Fibroblast of skin of left biceps (primary cell): ENCODE measurements around the gene CNTNAP4.

Experiments used
- DNase-seq, 2 experiments: peaks; one replicate each; pipeline ENCODE4 v3.0.0-alpha.2; 2013; ENCODE audit warnings: low read depth in 2 of 2

The CNTNAP4 gene

DNA sequence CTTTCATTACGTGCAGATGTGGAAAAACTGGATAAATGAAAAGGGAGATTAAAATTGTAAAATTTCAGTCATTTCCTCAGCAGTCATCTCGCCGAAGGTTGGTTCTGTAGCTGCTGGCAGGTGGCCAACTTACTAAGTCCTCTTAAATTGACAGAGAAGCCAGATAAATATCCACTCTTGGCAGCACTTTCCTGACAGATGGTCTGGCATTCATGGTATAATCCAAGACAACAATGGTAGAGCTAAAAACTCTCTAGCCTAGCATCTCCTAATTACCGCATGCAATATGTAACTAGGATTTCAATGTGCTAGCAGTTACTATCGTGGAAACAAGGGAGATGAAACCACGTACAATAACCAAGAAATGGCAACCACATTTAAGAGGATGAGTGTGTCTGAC, 306.3 kb downstream of the CNTNAP4 start:
- DNase-seq, result peak; percentile 0 to 3

DNA sequence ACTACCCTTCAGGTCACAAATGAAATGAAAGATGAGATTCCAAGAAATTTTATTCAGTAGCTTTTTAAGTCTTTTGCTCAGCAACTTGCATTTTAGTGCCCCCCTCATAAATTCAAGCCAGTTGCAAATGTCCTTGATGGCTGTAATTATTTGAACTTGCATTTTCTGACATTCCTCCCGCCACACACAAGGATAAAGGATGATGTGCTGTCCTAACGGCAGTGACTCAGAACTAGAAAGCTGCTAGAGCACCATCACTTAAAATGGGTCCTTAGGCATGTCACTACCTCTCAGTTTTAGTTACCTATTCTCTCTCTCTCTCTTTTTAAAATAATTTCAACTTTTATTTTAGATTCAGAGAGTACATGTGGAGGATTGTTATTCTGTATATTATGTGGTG, 306.7 kb downstream of the CNTNAP4 start:
- no peak for DNase-seq

DNA sequence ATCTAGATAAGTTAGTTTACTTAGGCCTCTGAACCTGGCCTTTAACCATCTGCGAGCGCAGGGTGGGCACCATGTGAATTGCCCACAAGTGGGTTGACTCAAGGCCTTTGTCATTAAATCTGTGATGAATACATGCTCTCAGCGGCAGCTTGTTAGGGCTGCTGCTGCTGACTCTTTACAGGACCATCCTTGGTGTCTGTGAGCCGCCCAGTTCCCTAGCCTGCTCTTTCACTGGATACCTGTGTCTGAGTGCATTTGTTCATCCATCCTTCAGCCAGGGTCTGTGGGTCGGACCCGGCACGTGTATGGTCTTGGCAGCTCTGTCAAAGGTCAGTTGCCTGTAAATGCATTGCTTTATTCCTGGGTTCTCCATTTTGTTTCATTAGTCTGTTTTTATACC, 321.3 kb downstream of the CNTNAP4 start:
- DNase-seq, result no peak

DNA sequence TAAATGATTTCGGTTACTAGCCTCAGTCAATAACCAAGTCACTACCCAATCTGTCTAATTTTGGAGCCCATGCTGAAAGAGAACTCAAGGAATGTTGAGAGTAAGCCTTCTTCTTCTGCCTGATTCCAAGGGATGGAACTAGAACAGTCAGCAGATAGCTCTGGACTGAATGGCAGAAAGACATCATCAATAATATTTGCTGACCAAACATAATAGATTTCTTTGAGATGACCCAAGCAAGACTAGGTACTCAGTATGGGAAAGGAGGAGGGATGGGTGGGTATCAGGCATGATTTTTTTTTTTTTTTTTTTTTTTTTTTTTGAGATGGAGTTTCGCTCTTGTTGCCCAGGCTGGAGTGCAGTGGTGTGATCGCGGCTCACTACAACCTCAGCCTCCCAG, 330.1 kb downstream of the CNTNAP4 start:
- DNase-seq, result no peak
